ENCODE results near the gene CD4. TPM values are rescaled to one million over a fixed set of nuclear protein-coding genes. Genes with fewer than 3 reads are reported as not detected.
A peak's percentile ranks its signal among the peaks of the same experiment; 100 is the strongest.

CD4 gene
- total RNA-seq, 1 experiment from 2014 or later: not detected

- no peaks in the 10 kb centered on the region for H3K9me3 Mint-ChIP-seq (ENCODE audit: unreplicated experiment)
- intact Hi-C loops (cut with micrococcal nuclease; ENCODE audit: unreplicated experiment): loop anchor here (2.0 to 5.0 kb wide), 4 partner anchors 56 to 211 kb away; partner anchors contain the start of genes COPS7A and NOP2
- no peaks in the 10 kb centered on the region for H3K36me3 Mint-ChIP-seq (ENCODE audit: insufficient read depth, unreplicated experiment)
- ChIA-PET POLR2A (interaction anchor here (0.6 to 2.3 kb wide), 4 partner anchors 12 to 238 kb away, joined by 3 to 20 read pairs (median 6); partner anchors contain the start of genes MLF2, PTMS and USP5), CTCF (interaction anchor here (0.6 to 3.1 kb wide), 10 partner anchors 10 to 240 kb away, joined by 3 to 51 read pairs (median 4); partner anchors contain the start of genes COPS7A, LPCAT3, MLF2 and PTMS)
- peak overlapping the region; percentile 58 for H3K27ac Mint-ChIP-seq (ENCODE audit: unreplicated experiment)
- BruUV-seq (replicated peaks): no TSS peak
- Histone ChIP-seq H3K27me3 (replicated peaks; ENCODE audit: control insufficient read depth, insufficient read depth, low read length) (no peaks in the 10 kb centered on the region), H3K4me1 (peaks cover 31% of the 10 kb centered on the region), H3K36me3 (ENCODE audit: control insufficient read depth, insufficient read depth, low read length) (0 out of 2 replicates have a peak, but pooled peaks cover under 1% of the 10 kb centered on the region), H3K4me3 (ENCODE audit: low read depth, low read length) (peak overlapping the region; percentile 44), H3K9me3 (no peaks in the 10 kb centered on the region)
- H3K27me3 Mint-ChIP-seq (ENCODE audit: insufficient read depth, unreplicated experiment): no peaks in the 10 kb centered on the region
- peaks cover 43% of the 10 kb centered on the region for H3K4me1 Mint-ChIP-seq (ENCODE audit: low read depth, unreplicated experiment)
- H3K4me3 Mint-ChIP-seq (ENCODE audit: unreplicated experiment): peak overlapping the region; percentile 81
- peak; percentile 70 to 80 for DNase-seq
- no peak for TF ChIP-seq CTCF (IDR thresholded peaks at IDR 0.05; ENCODE audit: insufficient read depth in 1 of 2, low read depth in 1 of 2, low read length in 1 of 2, severe bottlenecking in 1 of 2, unreplicated experiment in 1 of 2)
Measured at GRCh38 chr12:6778217-6778573, 11.1 kb upstream of the CD4 start.

GRCh38 chr12:6778574-6779550 lies 10.5 kb upstream of the CD4 start:
- Histone ChIP-seq H3K4me3 (ENCODE audit: low read depth, low read length) (peak overlapping the region; percentile 44), H3K4me1 (peaks cover 31% of the 10 kb centered on the region), H3K27me3 (replicated peaks; ENCODE audit: control insufficient read depth, insufficient read depth, low read length) (no peaks in the 10 kb centered on the region), H3K9me3 (no peaks in the 10 kb centered on the region), H3K36me3 (ENCODE audit: control insufficient read depth, insufficient read depth, low read length) (no peaks in the 10 kb centered on the region)
- Mint-ChIP-seq H3K9me3 (ENCODE audit: unreplicated experiment) (no peaks in the 10 kb centered on the region), H3K27ac (ENCODE audit: unreplicated experiment) (peak overlapping the region; percentile 58), H3K27me3 (ENCODE audit: insufficient read depth, unreplicated experiment) (no peaks in the 10 kb centered on the region), H3K4me3 (ENCODE audit: unreplicated experiment) (peak overlapping the region; percentile 81), H3K4me1 (ENCODE audit: low read depth, unreplicated experiment) (peaks cover 43% of the 10 kb centered on the region), H3K36me3 (ENCODE audit: insufficient read depth, unreplicated experiment) (no peaks in the 10 kb centered on the region)
- peak; percentile 98 to 99 for DNase-seq
- intact Hi-C loops (cut with micrococcal nuclease; ENCODE audit: unreplicated experiment): loop anchor here (1.0 to 5.0 kb wide), 8 partner anchors 12 to 212 kb away; partner anchors contain the start of genes COPS7A, MLF2 and NOP2
- TF ChIP-seq CTCF (IDR thresholded peaks at IDR 0.05; ENCODE audit: insufficient read depth in 1 of 2, low read depth in 1 of 2, low read length in 1 of 2, severe bottlenecking in 1 of 2, unreplicated experiment in 1 of 2): peak; percentile 99
- ChIA-PET CTCF (interaction anchor here (0.6 to 3.1 kb wide), 10 partner anchors 11 to 240 kb away, joined by 3 to 51 read pairs (median 4); partner anchors contain the start of genes COPS7A, LPCAT3, MLF2 and PTMS), POLR2A (interaction anchor here (0.5 to 2.3 kb wide), 5 partner anchors 12 to 237 kb away, joined by 3 to 20 read pairs (median 5); partner anchors contain the start of genes MLF2, PTMS and USP5)
- BruUV-seq (replicated peaks): no TSS peak
